Liver (tissue), 9 donors: ENCODE measurements around the gene CANX. TPM values are rescaled to one million over a fixed set of nuclear protein-coding genes. Genes with fewer than 3 reads are reported as not detected.
A peak's percentile ranks its signal among the peaks of the same experiment; 100 is the strongest.

ENCODE experiments used
- DNase-seq: peaks from one replicate; pipeline ENCODE4 v3.0.0-alpha.2; 2017; ENCODE audit warnings: low spot score
- H3K27ac ChIP-seq, 2 donors: one replicate each; pipeline ENCODE4 v1.7.0; 2013; ENCODE audit warnings: inconsistent platforms in 2 of 2, low read length in 2 of 2, control low read depth in 1 of 2, low read depth in 1 of 2, mild to moderate bottlenecking in 1 of 2
- H3K27me3 ChIP-seq, 4 donors: one replicate each; pipeline versions ENCODE4 v1.6.1 to v1.7.0; 2013; ENCODE audit warnings: low read length in 3 of 4, inconsistent platforms in 1 of 4, mild to moderate bottlenecking in 1 of 4, moderate library complexity in 1 of 4; ENCODE audit not compliant: control insufficient read depth in 4 of 4, insufficient read depth in 4 of 4
- H3K36me3 ChIP-seq, 4 donors: one replicate each; pipeline versions ENCODE4 v1.6.1 to v1.7.0; 2013; ENCODE audit warnings: low read length in 3 of 4, mild to moderate bottlenecking in 3 of 4, low read depth in 1 of 4, moderate library complexity in 1 of 4; ENCODE audit not compliant: control insufficient read depth in 4 of 4, insufficient read depth in 3 of 4
- H3K4me1 ChIP-seq, 4 donors: one replicate each; pipeline versions ENCODE4 v1.6.1 to v1.7.0; 2013; ENCODE audit warnings: low read length in 3 of 4, mild to moderate bottlenecking in 3 of 4, moderate library complexity in 1 of 4; ENCODE audit not compliant: control insufficient read depth in 4 of 4, insufficient read depth in 4 of 4
- H3K4me3 ChIP-seq, 3 donors: one replicate each; pipeline versions ENCODE4 v1.6.1 to v1.7.0; 2013; ENCODE audit warnings: low read length in 3 of 3, control low read depth in 1 of 3, low read depth in 1 of 3, mild to moderate bottlenecking in 1 of 3
- H3K9ac ChIP-seq, 2 donors: one replicate each; pipeline ENCODE4 v1.7.0; 2013; ENCODE audit warnings: low read length in 2 of 2, mild to moderate bottlenecking in 2 of 2, moderate library complexity in 2 of 2, control low read depth in 1 of 2, low read depth in 1 of 2
- H3K9me3 ChIP-seq, 4 donors: one replicate each; pipeline versions ENCODE4 v1.6.1 to v1.7.0; 2013; ENCODE audit warnings: low read length in 3 of 4; ENCODE audit not compliant: control insufficient read depth in 4 of 4
- ATF3 ChIP-seq: IDR thresholded peaks from 2 replicates; pipeline ENCODE4 v1.6.1; 2016; ENCODE audit warnings: antibody characterized with exemption
- CTCF ChIP-seq: fragments of 150-350 bp; IDR thresholded peaks from 2 replicates; pipeline ENCODE4 v1.5.1; 2017; ENCODE audit warnings: improper control_type of control experiment, low read depth, low read length; ENCODE audit not compliant: missing input control
- FOXA1 ChIP-seq: IDR thresholded peaks from 2 replicates; pipeline ENCODE4 v1.6.1; 2016; ENCODE audit warnings: antibody characterized with exemption
- FOXA2 ChIP-seq: IDR thresholded peaks from 2 replicates; pipeline ENCODE4 v1.6.1; 2016; ENCODE audit warnings: antibody characterized with exemption
- GABPA ChIP-seq, 2 donors: IDR thresholded peaks in 1 of 2; conservative IDR thresholded peaks in 1 of 2; 2 replicates each; pipeline ENCODE4 v1.6.1; 2016; ENCODE audit warnings: antibody characterized with exemption in 2 of 2, mild to moderate bottlenecking in 1 of 2, moderate library complexity in 1 of 2
- HNF4G ChIP-seq: IDR thresholded peaks from 2 replicates; pipeline ENCODE4 v1.6.1; 2016; ENCODE audit warnings: antibody characterized with exemption
- JUND ChIP-seq, 2 donors: IDR thresholded peaks; 2 replicates each; pipeline ENCODE4 v1.6.1; 2016; ENCODE audit warnings: antibody characterized with exemption in 2 of 2
- MAX ChIP-seq: IDR thresholded peaks from 2 replicates; pipeline ENCODE4 v1.6.1; 2016; ENCODE audit warnings: antibody characterized with exemption
- NR2F2 ChIP-seq: IDR thresholded peaks from 2 replicates; pipeline ENCODE4 v1.6.1; 2016; ENCODE audit warnings: antibody characterized with exemption
- RAD21 ChIP-seq, 2 donors: IDR thresholded peaks; 2 replicates each; pipeline ENCODE4 v1.6.1; 2016; ENCODE audit warnings: antibody characterized with exemption in 2 of 2, mild to moderate bottlenecking in 2 of 2
- REST ChIP-seq: IDR thresholded peaks from 2 replicates; pipeline ENCODE4 v1.6.1; 2016; ENCODE audit warnings: antibody characterized with exemption, mild to moderate bottlenecking
- SP1 ChIP-seq: IDR thresholded peaks from 2 replicates; pipeline ENCODE4 v1.6.1; 2018; ENCODE audit warnings: antibody characterized with exemption, mild to moderate bottlenecking
- TAF1 ChIP-seq: conservative IDR thresholded peaks from 2 replicates; pipeline ENCODE4 v1.6.1; 2016; ENCODE audit warnings: antibody characterized with exemption, mild to moderate bottlenecking
- YY1 ChIP-seq: IDR thresholded peaks from 2 replicates; pipeline ENCODE4 v1.6.1; 2016; ENCODE audit warnings: antibody characterized with exemption, mild to moderate bottlenecking
- ZBTB33 ChIP-seq: IDR thresholded peaks from 2 replicates; pipeline ENCODE4 v1.6.1; 2016; ENCODE audit warnings: antibody characterized with exemption
- WGBS: extraction: QIAGEN DNeasy Blood & Tissue Kit; methylation state at CpG from one replicate; pipeline ENCODE4 v1.1.7; 2013; 5-methylcytosine and 5-hydroxymethylcytosine counted together
- polyA plus RNA-seq, 2 donors: library from polyadenylated mRNA; stranded (reverse) in 1 of 2; unstranded in 1 of 2; fragments of 200-250 nt in 1 of 2; fragments of >200 nt in 1 of 2; fragmentation: Nextera tagmentation in 1 of 2; extraction: Ambion mirVana in 1 of 2; gene quantifications; one replicate each; pipeline versions ENCODE4 v1.2.1 to v1.2.3, GENCODE V29; 2013 to 2015
- total RNA-seq, 2 donors: library from RNA; depleted of rRNA; stranded (reverse); fragments of >200 nt; gene quantifications; one replicate each; pipeline ENCODE4 v1.2.3, GENCODE V29; 2014
- donor health status: healthy.
- donor health status: healthy.
- donor health status: healthy.
- donor health status: healthy.
- donor health status: healthy.

CANX gene
- total and polyA plus RNA-seq, 4 donors = 129 to 628 (median 314) TPM

- DNase-seq = no peak
- Histone ChIP-seq H3K9ac (no peak overlapping the region), H3K27me3 (no peaks in the 10 kb centered on the region), H3K4me1 (peaks cover 24 to 64% (median 57%) of the 10 kb centered on the region in 4 donors), H3K27ac (peak overlapping the region; percentile 4 to 63), H3K4me3 (no peak overlapping the region), H3K36me3 (peaks cover 1 to 16% (median 13%) of the 10 kb centered on the region in 4 donors), H3K9me3 (no peaks in the 10 kb centered on the region)
- 82% methylated on average over 13 of the region's 13 CpGs for WGBS
- TF ChIP-seq REST (no peak), JUND (IDR thresholded peaks at IDR 0.05) (peak in 1 of 2 donors; percentile 50)
Observed at GRCh38 chr5:179765400-179765799, 66.6 kb downstream of the CANX start.

GRCh38 chr5:179766021-179766725 is 67.4 kb downstream of the CANX start:
- no peak overlapping the region for H3K4me3 ChIP-seq
- TF ChIP-seq RAD21 (IDR thresholded peaks at IDR 0.05) (no peak), FOXA1 (no peak), GABPA (IDR thresholded peaks at IDR 0.05 in 1 of 2, conservative IDR thresholded peaks at IDR 0.05 in 1 of 2) (no peak), HNF4G (no peak), ATF3 (no peak), MAX (no peak), YY1 (no peak), NR2F2 (no peak), FOXA2 (no peak), CTCF (no peak), TAF1 (no peak), SP1 (no peak), ZBTB33 (no peak)
- H3K4me1 ChIP-seq = peaks cover 24 to 64% (median 56%) of the 10 kb centered on the region in 4 donors
- H3K27me3 ChIP-seq = no peaks in the 10 kb centered on the region
- H3K36me3 ChIP-seq = peaks cover 6 to 23% (median 19%) of the 10 kb centered on the region in 4 donors
- WGBS = 74% methylated on average over 20 of the region's 20 CpGs
- H3K9ac ChIP-seq = no peak overlapping the region
- DNase-seq = no peak
- H3K27ac ChIP-seq = peak overlapping the region; percentile 61 to 63
- no peaks in the 10 kb centered on the region for H3K9me3 ChIP-seq
